Dedifferentiated amniotic fluid mesenchymal stem cell (primary cell): ENCODE results near the gene CRYGS.
"Not testable (repeated sequence)": the region's sequence is repeated elsewhere in the genome, so short reads cannot be mapped to it uniquely, and the experiment has no call there.

Experiments
- DNase-seq: peaks from one replicate; pipeline ENCODE4 v3.0.0-alpha.2; 2016; ENCODE audit errors: extremely low spot score

Gene CRYGS

GRCh38 chr3:186519021-186519658, 25.0 kb downstream of the CRYGS start:
- DNase-seq: no peak

GRCh38 chr3:186517218-186517617, 27.0 kb downstream of the CRYGS start:
- no peak for DNase-seq

GRCh38 chr3:186516646-186517045, 27.5 kb downstream of the CRYGS start:
- no peak for DNase-seq

- DNase-seq: no peak
Measured at GRCh38 chr3:186515125-186515524, 29.1 kb downstream of the CRYGS start.

GRCh38 chr3:186514296-186515002, 29.7 kb downstream of the CRYGS start:
- DNase-seq: no peak

GRCh38 chr3:186513386-186513785, 30.8 kb downstream of the CRYGS start:
- no peak for DNase-seq

GRCh38 chr3:186512570-186513302, 31.4 kb downstream of the CRYGS start:
- no peak for DNase-seq

- DNase-seq: no peak
Measured at GRCh38 chr3:186511702-186512101, 32.5 kb downstream of the CRYGS start.

- DNase-seq: no peak
Measured at GRCh38 chr3:186511245-186511644, 32.9 kb downstream of the CRYGS start.

- no peak for DNase-seq
Measured at GRCh38 chr3:186510374-186511079, 33.7 kb downstream of the CRYGS start.

- no peak for DNase-seq
Measured at GRCh38 chr3:186509423-186509822, 34.8 kb downstream of the CRYGS start.

- no peak for DNase-seq
Measured at GRCh38 chr3:186506857-186507256, 37.3 kb downstream of the CRYGS start.

- no peak for DNase-seq
Measured at GRCh38 chr3:186506191-186506739, 37.9 kb downstream of the CRYGS start.

GRCh38 chr3:186502966-186503712, 41.0 kb downstream of the CRYGS start:
- DNase-seq: no peak

GRCh38 chr3:186502138-186502948, 41.8 kb downstream of the CRYGS start:
- DNase-seq: no peak

GRCh38 chr3:186499949-186500348, 44.2 kb downstream of the CRYGS start:
- not testable (repeated sequence) for DNase-seq

GRCh38 chr3:186498022-186498421, 46.2 kb downstream of the CRYGS start:
- DNase-seq: not testable (repeated sequence)

- no peak for DNase-seq
Measured at GRCh38 chr3:186497608-186498007, 46.6 kb downstream of the CRYGS start.

GRCh38 chr3:186496635-186497034, 47.5 kb downstream of the CRYGS start:
- DNase-seq: no peak

- DNase-seq: no peak
Measured at GRCh38 chr3:186496016-186496415, 48.2 kb downstream of the CRYGS start.
